ENCODE measurements around the gene UBE2K. TPM values are rescaled to one million over a fixed set of nuclear protein-coding genes. Genes with fewer than 3 reads are reported as not detected.
A peak's percentile ranks its signal among the peaks of the same experiment; 100 is the strongest.
"Not testable (repeated sequence)": the region's sequence is repeated elsewhere in the genome, so short reads cannot be mapped to it uniquely, and the experiment has no call there.

The UBE2K gene
- total and polyA plus RNA-seq, 7 donors = 24.5 to 75.9 (median 60.4) TPM

GRCh38 chr4:39731908-39732307, 34.0 kb downstream of the UBE2K start:
- intact Hi-C loops (cut with DNase I) = no loop called here
- Histone ChIP-seq H3K4me1 (peaks cover 21% of the 10 kb centered on the region), H3K27me3 (ENCODE audit: insufficient read depth in 3 of 3, low read length in 2 of 3) (no peaks in the 10 kb centered on the region), H3K27ac (peak overlapping the region; percentile 54), H3K36me3 (ENCODE audit: insufficient read depth in 1 of 2, low read depth in 1 of 2) (no peaks in the 10 kb centered on the region), H3K9me3 (no peaks in the 10 kb centered on the region), H3K4me3 (no peak overlapping the region)
- DNase-seq (no peak), ATAC-seq (no peak)
- TF ChIP-seq CTCF (IDR thresholded peaks at IDR 0.05) = no peak
- WGBS, 3 donors = 82 to 99% (median 89%) methylated on average over 2 of the region's 2 CpGs

GRCh38 chr4:39732728-39733127, 34.8 kb downstream of the UBE2K start:
- no peak for TF ChIP-seq CTCF (IDR thresholded peaks at IDR 0.05)
- Histone ChIP-seq H3K27me3 (ENCODE audit: insufficient read depth in 3 of 3, low read length in 2 of 3) (no peaks in the 10 kb centered on the region), H3K9me3 (no peaks in the 10 kb centered on the region), H3K4me1 (peaks cover 21% of the 10 kb centered on the region), H3K27ac (peak overlapping the region; percentile 54), H3K36me3 (ENCODE audit: insufficient read depth in 1 of 2, low read depth in 1 of 2) (peaks cover 0 to 2% of the 10 kb centered on the region in 2 donors), H3K4me3 (no peak overlapping the region)
- DNase-seq = no peak
- 46 to 60% (median 48%) methylated on average over 3 of the region's 3 CpGs for WGBS, 3 donors
- peak; percentile 89 to 96 (median 96) for ATAC-seq
- intact Hi-C loops (cut with DNase I) = no loop called here

GRCh38 chr4:39739591-39739990, 41.7 kb downstream of the UBE2K start:
- not testable (repeated sequence) for H3K27ac ChIP-seq; DNase-seq; ATAC-seq; H3K4me1 ChIP-seq; H3K4me3 ChIP-seq; H3K9me3 ChIP-seq; H3K27me3 ChIP-seq (ENCODE audit: insufficient read depth in 3 of 3, low read length in 2 of 3)
- H3K36me3 ChIP-seq (ENCODE audit: insufficient read depth in 1 of 2, low read depth in 1 of 2) = peaks cover 0 to 38% of the 10 kb centered on the region in 2 donors
- intact Hi-C loops (cut with DNase I) = loop anchor here in 1 of 2 donors (5.0 kb wide), 1 partner anchor 37 kb away; no protein-coding TSS in a partner anchor
- 92 to 94% (median 93%) methylated on average over 9 to 10 of the region's 10 CpGs for WGBS, 3 donors

- intact Hi-C loops (cut with DNase I) = no loop called here
- 91 to 95% (median 93%) methylated on average over 2 of the region's 2 CpGs for WGBS, 3 donors
- Histone ChIP-seq H3K4me1 (no peaks in the 10 kb centered on the region), H3K27ac (no peak overlapping the region), H3K4me3 (no peak overlapping the region), H3K9me3 (no peaks in the 10 kb centered on the region), H3K27me3 (ENCODE audit: insufficient read depth in 3 of 3, low read length in 2 of 3) (no peaks in the 10 kb centered on the region), H3K36me3 (ENCODE audit: insufficient read depth in 1 of 2, low read depth in 1 of 2) (peaks cover 0 to 45% of the 10 kb centered on the region in 2 donors)
- TF ChIP-seq CTCF (IDR thresholded peaks at IDR 0.05) = no peak
- no peak for DNase-seq
- ATAC-seq = no peak
These were observed 43.5 kb downstream of the UBE2K start for GRCh38 chr4:39741401-39741800.

GRCh38 chr4:39745920-39746319, 48.0 kb downstream of the UBE2K start:
- Histone ChIP-seq H3K4me3 (no peak overlapping the region), H3K36me3 (ENCODE audit: insufficient read depth in 1 of 2, low read depth in 1 of 2) (peaks cover 0 to 60% of the 10 kb centered on the region in 2 donors), H3K4me1 (no peaks in the 10 kb centered on the region), H3K27ac (no peak overlapping the region), H3K9me3 (no peaks in the 10 kb centered on the region), H3K27me3 (ENCODE audit: insufficient read depth in 3 of 3, low read length in 2 of 3) (no peaks in the 10 kb centered on the region)
- 70 to 88% (median 76%) methylated on average over 1 of the region's 1 CpG for WGBS, 3 donors
- intact Hi-C loops (cut with DNase I) = no loop called here
- ATAC-seq = no peak
- DNase-seq = no peak
- no peak for TF ChIP-seq CTCF (IDR thresholded peaks at IDR 0.05)
